T-helper 1 cell (primary cell): ENCODE measurements around the gene DIAPH2.

ENCODE experiments used
- DNase-seq, 5 donors: peaks; one replicate each; pipeline ENCODE4 v3.0.0-alpha.2; 2012 to 2020

The DIAPH2 gene

DNA sequence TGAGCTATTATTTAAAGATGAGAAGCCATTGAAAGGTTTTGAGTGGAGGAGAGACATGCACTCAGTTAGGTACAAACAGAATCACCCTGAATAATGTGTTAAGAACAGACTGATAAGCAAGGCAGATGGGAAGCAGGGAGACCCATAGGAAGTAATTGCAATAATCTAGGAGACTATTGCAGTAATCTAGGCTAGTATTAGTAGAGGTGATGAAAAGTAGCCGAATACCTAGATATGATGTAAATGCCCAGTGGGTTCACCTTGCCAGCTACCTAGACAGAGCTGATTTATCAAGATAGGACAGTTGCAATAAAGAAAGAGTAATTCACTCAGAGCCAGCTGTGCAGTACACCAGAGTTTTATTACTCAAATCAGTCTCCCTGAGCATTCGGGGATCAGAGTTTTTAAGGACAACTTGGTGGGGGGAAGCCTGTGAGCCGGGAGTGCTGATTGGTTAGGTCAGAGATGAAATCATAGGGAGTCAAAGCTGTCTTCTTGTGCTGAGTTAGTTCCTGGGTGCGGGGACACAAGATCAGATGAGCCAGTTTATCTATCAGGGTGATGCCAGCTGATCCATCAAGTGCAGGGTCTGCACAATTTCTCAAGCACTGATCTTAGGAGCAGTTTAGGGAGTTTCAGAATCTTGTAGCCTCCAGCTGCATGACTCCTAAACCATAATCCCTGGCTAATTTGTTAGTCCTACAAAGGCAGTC, 626.6 kb downstream of the DIAPH2 start:
- no peak for DNase-seq

DNA sequence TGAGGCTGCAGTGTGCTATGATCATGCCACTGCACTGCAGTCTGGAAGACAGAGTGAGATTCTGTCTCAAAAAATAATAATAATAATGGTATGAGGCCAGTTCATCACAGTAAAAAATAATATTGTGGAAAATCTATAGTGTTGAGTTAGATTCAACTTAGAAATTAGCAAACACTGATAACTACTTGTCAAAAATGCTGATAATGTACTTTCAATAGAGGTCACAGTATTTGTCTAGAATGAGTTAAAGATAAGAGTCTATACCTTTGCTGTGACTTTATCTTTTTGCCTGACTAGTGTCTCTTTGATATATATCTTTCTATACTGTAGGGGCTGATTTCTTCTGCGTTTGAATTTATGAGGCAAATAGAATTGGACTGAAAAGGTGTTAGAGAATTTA, 629.7 kb downstream of the DIAPH2 start:
- no peak for DNase-seq

DNA sequence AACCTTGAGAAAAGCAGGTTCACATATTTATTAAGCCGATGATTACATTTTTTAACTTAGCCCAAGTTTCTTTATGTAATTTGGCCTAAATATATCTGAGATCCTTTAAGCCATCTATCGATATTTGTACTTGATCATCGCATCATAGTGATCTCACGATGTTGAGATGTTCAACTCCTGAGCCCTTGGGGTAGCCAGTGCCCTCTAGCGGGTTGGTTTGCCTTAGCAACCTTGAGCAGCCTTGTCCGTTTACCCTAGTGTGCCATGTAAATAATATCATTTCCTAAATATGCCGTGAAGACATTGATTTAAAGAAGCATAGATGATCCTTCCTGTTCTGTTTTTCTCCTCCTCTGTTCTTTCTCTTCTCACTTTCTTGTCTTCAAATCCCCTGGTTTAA, 631.3 kb downstream of the DIAPH2 start:
- no peak for DNase-seq

DNA sequence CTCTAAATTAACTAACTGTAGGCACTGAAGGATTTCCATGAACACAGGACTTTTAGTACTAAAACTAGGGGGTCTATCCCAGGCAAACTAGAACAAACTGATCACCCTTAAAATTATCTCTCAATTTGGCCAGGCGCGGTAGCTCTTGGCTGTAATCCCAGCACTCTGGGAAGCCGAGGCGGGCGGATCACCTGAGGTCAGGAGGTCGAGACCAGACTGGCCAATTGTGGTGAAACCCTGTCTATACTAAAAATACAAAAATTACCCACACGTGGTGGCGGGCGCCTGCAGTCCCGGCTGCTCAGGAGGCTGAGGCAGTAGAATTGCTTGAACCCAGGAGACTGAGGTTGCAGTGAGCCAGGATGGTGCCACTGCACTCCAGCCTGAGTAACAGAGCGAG, 635.7 kb downstream of the DIAPH2 start:
- DNase-seq: no peak

DNA sequence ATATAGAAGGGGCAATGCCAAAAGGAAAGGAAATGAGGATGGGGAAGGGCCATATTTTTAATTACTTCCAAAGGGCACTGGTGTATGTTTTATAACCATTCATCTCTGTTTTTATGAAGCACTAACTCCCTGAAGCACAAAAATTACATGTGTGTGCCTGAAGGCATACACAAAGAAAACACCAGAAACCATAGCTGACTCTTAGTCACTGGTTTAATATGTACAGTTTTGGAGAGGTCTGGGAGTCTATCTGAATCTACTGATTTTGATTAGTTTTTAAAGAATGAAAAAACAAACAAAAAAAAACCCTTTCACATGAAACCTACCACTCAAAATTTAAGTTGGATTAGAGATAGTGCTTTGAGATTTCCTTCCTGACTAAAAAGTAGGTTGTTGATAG, 637.8 kb downstream of the DIAPH2 start:
- DNase-seq: no peak

DNA sequence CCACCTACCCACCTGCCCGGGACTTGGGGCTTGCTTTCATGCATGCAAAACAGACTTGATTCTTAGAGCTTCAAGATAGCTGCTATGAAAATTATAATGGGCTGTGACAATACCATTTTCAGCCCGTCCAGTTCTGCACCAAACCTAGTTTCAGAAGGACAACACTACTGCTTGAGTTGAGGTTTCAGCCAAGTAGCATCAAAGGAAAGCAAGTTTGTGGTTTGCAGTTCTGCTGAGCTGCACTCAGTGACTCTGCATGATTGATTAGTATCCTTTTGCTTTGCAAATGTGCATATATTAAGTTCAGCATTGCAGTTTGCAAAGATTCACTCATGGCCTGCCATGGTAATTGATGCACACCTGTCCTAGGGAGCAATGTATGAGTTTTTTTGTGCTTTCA, 641.8 kb downstream of the DIAPH2 start:
- no peak for DNase-seq

DNA sequence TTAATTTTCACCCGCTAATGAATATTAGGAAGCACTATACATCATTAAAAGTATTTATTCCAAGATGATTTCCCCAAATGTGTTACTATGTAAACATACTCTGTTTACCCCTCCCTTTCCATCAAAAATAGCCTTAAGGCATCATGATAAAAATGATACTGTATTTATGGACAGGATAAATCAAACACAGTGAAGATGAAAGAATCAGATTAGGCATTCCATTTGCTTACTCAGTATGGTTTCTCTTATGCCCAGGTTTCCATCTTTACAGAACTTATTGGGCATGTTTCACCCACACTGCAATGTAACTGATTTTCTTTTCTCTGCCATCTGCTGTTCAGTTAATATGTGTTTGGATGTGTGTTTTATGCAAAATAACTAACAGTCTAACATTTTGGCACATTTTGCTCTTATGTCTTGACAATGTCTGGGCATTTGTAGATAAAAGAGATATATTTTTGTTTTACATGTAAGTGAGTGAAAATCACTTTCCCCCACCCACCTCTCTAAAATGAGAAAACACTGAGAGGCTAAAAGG, 644.3 kb downstream of the DIAPH2 start:
- no peak for DNase-seq

DNA sequence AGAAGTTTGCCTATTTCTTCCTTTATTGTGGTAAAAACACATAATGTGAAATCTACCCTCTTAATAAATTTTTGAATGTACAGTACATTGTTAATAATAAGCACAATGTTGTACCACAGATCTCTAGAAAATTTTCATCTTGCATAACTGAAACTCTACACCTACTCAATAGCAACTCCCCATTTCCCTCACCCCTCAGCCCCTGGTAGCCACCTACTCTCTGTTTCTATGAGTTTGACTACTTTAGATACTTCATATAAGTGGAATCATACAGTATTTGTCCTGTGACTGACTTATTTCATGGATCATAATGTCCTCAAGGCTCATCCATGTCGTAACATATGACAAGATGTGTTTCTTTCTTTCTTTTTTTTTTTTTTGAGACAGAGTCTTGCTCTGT, 645.5 kb downstream of the DIAPH2 start:
- DNase-seq: no peak

DNA sequence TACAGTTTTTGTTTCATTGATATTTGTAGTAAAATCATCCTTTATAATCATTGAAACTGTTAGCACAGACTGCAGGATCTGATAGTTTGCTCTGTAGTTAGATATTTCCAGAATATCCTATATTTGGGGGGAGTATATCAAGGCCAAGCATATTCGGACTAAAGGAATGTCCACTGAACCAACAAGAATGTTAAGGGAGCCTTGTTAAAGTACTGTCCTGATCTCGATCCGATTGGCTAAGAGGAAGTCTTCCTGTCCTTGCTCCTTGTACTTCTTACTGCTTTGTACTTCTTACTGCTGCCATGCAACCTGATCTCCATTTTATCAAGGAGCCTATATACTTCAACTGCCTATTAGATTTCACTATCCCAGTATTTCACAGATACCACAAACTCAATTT, 648.3 kb downstream of the DIAPH2 start:
- no peak for DNase-seq

DNA sequence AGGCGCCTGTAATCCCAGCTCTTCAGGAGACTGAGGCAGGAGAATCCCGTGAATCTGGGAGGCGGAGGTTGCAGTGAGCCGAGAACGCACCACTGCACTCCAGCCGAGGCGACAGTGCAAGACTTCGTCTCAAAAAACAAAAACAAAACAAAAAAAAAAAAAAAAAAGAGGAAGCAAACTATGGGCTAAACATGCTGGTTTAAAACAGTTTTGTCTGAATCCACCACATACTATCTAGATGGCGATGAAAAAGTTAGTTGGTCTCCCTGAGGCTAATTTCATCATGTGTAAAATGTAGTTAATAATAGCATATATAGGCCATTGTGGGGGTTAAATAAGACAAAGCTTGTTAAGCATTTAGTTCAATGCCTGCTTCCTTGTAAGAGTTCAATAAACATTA, 650.2 kb downstream of the DIAPH2 start:
- DNase-seq: no peak

DNA sequence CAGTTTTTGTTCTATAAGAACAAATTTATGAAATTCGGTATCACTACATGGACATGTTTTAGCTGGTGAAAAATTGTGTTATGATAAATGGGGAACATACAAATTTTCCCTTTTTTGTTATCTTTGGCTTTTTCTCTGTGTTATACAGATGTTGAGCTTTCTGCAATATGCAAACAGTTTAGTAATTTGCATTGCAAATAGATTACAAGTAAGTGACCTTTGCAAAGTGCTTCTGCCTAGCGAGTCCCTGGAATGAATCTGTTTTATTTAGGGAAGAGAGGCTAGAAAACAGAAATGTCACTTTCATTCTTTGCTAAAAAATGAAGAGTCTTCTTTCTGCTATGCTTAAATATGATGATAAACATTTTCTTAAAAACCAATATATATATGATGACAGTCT, 660.1 kb downstream of the DIAPH2 start:
- DNase-seq: no peak

DNA sequence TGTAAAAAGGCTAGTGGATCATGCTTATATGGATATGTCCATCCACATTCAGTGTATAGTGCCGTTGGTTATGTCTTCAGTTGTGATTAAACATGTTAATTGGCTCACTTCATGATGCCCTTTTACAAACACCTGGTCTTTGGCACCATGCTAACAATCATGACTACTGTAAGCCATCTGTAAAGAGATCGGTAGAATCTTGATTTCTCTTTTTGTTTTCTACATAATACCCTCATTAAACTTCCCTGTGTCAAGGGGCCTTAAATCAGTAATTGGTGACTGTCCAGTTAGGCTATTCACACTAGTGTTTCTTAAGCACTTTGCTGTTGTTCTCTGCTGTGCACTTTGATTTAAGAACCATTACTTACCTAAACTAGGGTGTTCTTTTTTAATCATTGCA, 674.3 kb downstream of the DIAPH2 start:
- DNase-seq: no peak

DNA sequence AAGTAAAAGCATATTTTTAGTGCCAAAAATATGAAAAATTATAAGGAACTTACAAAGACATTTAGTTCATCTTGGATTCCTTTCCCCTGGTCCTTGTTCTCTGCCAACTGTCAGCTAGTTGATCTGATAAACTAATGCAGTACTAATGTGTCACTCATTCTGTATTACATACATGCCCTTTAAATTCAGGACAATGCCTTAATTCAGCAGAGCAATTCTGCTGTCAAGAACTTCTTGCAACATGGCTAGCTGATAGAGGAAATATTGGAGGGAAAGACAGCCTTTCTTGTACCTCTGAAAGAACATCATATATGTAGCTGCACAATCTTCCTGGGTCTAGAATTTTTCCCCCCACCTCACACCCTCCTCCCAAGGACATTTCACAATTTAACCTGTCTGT, 679.2 kb downstream of the DIAPH2 start:
- DNase-seq: no peak

DNA sequence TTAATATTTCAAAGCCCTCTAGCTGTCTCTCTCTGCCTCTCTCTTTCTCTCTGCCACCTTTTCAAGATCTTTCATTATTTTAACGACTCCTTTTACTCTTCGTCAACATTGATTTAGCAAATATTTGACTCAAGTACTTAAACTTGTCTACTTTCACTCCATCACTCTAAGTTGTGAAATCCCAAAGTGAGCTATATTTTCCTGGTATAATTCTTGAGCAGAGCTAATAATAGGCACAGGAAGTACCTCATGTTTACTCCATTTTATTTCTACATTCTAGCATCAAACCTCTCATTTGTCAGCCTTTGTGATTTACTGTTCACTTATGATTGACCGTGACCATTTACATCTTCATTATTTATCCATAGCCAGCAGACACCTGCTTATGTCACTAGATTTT, 681.6 kb downstream of the DIAPH2 start:
- DNase-seq: no peak

DNA sequence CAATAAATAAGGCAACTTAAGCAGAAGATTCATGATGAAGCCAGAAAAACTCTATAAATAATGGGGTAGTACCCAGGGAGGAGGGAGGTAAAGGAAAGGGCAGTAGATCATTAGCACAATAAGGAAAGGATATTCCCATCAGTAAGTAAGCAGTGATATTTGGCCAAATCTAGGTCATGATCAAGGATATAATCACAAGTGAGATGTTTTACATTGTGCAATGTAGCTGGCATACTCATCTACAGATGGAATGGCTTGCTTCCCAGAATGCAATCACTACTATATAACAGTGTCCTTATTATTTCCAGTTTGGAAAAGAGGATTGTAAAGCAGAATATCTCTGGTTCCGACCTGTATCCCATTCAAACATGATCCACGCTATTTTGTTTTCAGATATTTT, 682.5 kb downstream of the DIAPH2 start:
- no peak for DNase-seq

DNA sequence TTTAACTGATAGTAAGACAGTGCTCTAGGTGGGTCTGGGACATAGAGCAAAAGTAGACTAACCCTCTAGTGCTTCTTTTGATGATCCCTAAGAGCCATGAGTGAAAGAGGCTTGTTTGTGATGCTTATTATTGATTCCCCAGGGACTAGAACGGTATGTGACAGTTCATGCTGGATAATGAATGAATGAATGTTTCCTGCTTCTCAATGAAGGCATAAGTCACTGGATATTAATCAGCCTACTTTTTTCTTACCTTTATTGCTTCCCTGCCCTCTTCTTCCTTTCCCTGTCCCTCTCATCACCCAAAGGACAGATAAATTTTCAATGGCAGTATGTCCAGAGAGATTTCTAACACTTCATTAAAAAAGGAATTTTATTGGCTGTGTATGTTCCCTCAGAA, 685.3 kb downstream of the DIAPH2 start:
- DNase-seq: no peak

DNA sequence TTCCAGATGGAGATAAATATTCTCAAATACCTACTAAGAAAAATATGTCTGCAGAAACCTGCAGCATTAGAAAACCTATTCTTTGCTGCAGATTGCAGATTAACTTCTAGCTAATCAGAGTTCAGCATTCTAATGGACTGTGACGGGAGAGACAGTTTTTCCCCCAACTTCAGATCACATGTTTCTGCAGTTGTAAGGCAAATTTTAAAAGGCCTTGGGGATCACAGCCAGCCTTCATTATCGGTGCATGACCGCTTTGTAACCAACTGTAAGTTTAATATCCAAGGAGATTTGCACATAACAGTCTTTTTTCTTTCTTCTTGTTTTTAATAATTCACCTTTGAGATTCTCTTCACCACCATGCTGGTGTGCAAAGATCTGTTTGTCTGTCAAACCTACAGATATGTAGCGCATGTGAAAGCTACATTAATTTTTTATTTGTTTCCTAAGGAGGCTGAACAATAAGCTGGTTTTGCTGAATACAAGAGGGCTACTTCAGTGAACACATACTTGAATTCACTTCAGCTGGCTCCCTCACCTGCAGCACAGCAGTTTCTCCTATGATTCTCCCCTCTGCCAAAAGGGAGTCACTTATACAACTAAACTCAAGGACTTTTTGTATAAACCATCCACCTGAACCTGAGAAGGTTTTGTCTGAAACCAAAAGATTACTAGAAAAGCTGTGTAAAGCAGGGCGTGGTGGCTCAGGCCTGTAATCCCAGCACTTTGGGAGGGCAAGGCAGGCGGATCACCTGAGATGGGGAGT, 687.5 kb downstream of the DIAPH2 start:
- DNase-seq: no peak

DNA sequence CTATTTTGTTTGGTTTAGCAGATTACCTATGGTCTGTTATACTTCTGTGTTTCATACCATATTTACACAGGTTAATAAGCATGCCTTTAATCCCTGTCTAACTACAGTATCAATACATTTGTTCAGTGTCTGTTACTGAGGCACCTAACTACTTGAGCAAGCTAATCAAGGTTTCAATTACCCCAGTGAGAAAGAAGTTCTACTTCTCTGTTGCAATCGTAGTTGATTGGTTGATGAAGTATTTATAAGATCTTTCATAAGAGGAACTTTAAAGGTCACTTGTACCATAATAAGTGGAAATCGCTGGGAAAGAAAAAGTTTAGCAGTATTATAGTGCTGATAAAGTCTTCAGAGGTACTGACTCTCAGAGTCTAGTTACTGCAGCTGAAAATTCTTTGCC, 689.6 kb downstream of the DIAPH2 start:
- no peak for DNase-seq

DNA sequence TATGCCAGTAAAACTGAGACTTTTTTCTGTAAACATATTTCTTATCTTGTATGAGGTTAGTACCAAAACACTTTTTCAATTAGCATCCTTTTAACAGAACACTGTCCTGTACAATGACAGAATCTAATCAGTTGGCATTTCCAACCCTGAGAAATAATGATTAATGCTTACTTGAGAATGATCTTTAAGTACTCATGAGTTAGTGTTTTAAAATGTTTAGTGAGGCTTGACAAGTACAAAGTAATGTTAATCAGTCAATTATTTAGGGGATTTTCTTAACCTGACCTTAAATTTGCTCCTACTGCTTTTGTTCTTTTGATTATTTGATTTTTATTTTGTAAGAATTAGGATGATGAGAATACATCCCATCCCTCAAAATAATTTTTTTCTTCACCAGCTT, 695.6 kb downstream of the DIAPH2 start:
- no peak for DNase-seq

DNA sequence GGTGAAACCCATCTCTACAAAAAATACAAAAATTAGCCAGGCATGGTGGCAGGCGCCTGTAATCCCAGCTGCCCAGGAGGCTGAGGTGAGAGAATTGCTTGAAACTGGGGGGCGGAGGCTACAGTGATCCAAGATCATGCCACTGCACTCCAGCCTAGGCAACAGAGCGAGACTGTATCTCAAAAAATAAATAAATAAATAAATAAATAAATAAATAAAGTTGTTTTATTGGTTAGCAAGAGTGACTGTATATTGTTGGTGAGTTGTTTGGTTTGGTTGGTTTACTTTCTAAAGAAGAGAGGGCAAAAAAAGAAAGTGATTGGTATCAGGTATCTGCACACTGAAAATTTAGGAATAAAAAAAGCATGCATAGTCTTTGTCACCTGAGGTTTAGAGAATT, 700.0 kb downstream of the DIAPH2 start:
- no peak for DNase-seq

DNA sequence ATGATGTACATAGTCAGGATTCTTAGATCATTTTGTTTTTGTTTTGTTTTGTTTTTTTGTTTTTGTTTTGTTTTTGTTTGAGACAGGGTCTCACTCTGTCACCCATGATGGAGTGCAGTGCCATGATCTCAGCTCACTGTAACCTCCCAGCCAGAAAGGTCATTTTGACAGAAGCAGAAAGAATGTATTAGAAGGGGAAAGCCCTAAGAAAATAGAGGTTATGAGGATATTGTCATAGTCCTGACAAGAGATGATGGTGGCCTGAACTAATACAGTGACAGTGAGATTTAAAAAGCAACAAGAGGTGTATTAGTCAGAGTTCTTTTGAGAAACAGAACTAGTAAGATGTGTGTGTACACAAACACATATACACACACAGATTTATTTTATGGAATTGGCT, 702.4 kb downstream of the DIAPH2 start:
- DNase-seq: no peak

DNA sequence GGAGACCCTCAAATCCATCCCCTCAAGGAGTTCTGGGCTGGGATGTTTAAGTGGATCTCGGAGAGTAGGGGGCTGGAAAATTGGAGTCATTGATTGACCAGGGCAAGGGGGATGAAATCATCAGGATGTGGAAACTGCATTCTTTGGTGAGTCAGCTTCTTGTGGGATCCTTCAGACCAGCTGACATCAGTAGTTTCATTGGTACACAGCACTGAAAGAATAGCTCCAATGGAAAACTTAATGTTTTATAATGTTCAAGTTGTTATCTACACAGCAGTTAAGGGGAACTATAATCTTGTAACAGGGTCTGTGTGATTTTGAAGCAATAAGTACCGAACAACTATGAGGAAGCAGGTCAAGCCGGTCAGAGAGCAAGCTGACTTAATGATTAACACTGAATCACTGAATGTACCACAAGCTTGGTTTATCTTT, 705.1 kb downstream of the DIAPH2 start:
- no peak for DNase-seq

DNA sequence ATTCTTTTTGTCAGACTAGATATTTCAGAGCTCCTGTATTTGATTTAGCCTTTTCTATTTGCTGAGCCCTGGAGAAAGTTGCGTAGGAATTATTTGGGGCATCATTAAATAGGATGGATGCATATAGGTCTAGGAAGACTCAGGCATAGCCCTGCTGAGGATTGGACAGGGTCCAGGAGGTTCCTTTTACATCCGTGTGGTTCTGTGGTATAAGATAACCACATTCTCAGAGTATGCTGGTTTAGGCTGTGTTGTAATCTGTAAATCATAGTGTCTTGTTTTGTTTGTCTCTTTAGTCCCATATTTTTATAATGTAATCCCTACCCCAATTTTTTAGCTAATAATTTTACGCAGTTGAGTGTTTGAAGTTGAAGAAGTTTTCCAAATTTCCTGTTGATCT, 712.7 kb downstream of the DIAPH2 start:
- DNase-seq: no peak

DNA sequence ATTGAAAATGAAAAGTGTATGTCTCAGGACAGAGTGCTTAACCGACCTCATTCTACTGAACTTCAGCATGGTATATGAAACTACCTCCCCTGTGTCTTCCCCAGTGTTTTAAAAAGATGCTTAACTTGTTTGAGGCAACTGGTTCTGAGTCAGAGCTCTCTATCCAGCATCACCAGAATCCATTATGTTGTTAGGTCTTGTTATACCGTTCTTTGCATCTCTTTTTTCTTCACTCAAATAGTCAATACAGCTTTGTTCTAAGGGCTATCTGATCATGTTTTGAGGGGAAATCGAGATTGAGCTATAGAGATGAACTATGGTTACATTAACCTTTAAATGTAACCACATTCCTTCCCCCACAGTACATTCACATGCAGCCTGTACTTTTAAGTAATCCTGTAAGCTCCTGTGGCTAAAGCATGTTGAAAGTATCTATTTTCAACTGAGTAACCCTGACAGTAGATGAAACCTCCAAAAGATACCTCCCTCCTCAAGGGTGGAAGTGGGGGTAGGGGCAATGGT, 713.4 kb downstream of the DIAPH2 start:
- peak in 1 of 5 donors; percentile 49 for DNase-seq
